ENCODE measurements around the gene PSMB4. TPM values are rescaled to one million over a fixed set of nuclear protein-coding genes. Genes with fewer than 3 reads are reported as not detected.

The PSMB4 gene
- polyA plus RNA-seq, 1 donor (not counting 4 experiments of a cell fraction or from before 2014, with no cell fraction given): 340 TPM

- TF ChIP-seq, protein P1, sequence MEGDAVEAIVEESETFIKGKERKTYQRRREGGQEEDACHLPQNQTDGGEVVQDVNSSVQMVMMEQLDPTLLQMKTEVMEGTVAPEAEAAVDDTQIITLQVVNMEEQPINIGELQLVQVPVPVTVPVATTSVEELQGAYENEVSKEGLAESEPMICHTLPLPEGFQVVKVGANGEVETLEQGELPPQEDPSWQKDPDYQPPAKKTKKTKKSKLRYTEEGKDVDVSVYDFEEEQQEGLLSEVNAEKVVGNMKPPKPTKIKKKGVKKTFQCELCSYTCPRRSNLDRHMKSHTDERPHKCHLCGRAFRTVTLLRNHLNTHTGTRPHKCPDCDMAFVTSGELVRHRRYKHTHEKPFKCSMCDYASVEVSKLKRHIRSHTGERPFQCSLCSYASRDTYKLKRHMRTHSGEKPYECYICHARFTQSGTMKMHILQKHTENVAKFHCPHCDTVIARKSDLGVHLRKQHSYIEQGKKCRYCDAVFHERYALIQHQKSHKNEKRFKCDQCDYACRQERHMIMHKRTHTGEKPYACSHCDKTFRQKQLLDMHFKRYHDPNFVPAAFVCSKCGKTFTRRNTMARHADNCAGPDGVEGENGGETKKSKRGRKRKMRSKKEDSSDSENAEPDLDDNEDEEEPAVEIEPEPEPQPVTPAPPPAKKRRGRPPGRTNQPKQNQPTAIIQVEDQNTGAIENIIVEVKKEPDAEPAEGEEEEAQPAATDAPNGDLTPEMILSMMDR (optimal IDR thresholded peaks at IDR 0.05 in 1 of 3, IDR thresholded peaks at IDR 0.05 in 1 of 3, conservative IDR thresholded peaks at IDR 0.05 in 1 of 3; ENCODE audit: extremely low read depth in 1 of 3, insufficient read depth in 2 of 3, low read length in 3 of 3): no peak
- no peak for TF ChIP-seq EZH2 (IDR thresholded peaks at IDR 0.05; ENCODE audit: low read length)
- no peaks in the 10 kb centered on the region for H3K9me1 ChIP-seq (ENCODE audit: control insufficient read depth, extremely low read depth, insufficient read depth, low read length)
- DNase-seq (ENCODE audit: low read depth, low spot score) (no peak), FAIRE-seq (no peak)
- H4K20me1 ChIP-seq (ENCODE audit: control insufficient read depth, extremely low read depth, insufficient read depth, low read length): no peaks in the 10 kb centered on the region
- dilution Hi-C loops (cut with MboI; ENCODE audit: extremely low pct_ligation_motif_present, low sequenced_read_pairs): no loop called here
- H3K36me3 ChIP-seq (ENCODE audit: control insufficient read depth in 2 of 2, extremely low read depth in 1 of 2, insufficient read depth in 2 of 2, low read length in 2 of 2): no peaks in the 10 kb centered on the region
- H3K9ac ChIP-seq (ENCODE audit: control insufficient read depth, extremely low read depth, insufficient read depth, low read length): no peak overlapping the region
- no peak overlapping the region for H3K27ac ChIP-seq (ENCODE audit: control insufficient read depth, insufficient read depth, low read length)
- H3K4me3 ChIP-seq (ENCODE audit: control insufficient read depth in 2 of 3, extremely low read depth in 1 of 3, insufficient read depth in 2 of 3, low read depth in 1 of 3, low read length in 3 of 3): no peak overlapping the region
- no peak overlapping the region for H2AFZ ChIP-seq (ENCODE audit: control insufficient read depth, low read length)
- H3K79me2 ChIP-seq (ENCODE audit: control insufficient read depth, insufficient read depth, low read length): peaks cover 78% of the 10 kb centered on the region
- H3K4me1 ChIP-seq (ENCODE audit: control insufficient read depth, extremely low read depth, insufficient read depth, low read length): peaks cover 16% of the 10 kb centered on the region
- H3K9me3 ChIP-seq (ENCODE audit: control insufficient read depth, low read depth, low read length): no peaks in the 10 kb centered on the region
- no peak overlapping the region for H3K4me2 ChIP-seq (ENCODE audit: control insufficient read depth, extremely low read depth, insufficient read depth, low read depth, low read length)
- H3K27me3 ChIP-seq (ENCODE audit: control insufficient read depth, extremely low read depth, insufficient read depth, low read length): no peaks in the 10 kb centered on the region
These were observed 48.3 kb downstream of the PSMB4 start for GRCh38 chr1:151447696-151448095.

Small RNAs within 50 kb of the gene (small RNA-seq; reads per million reads assigned to genes)
- gene RNY4P25 (ENCODE audit: insufficient read length in 3 of 3, low read depth in 3 of 3, low replicate concordance in 1 of 3): 0 to 1.7 (median 0.25) reads per million in 3 experiments

Other genes starting within 250 kb of the PSMB4 start
- gene TNFAIP8L2, start 242.9 kb upstream of the PSMB4 start, polyA plus RNA-seq: not detected in 3 replicates
- 3.6 to 5.6 TPM (median 4.4 TPM) in 3 replicates for gene LYSMD1, start 233.7 kb upstream of the PSMB4 start, polyA plus RNA-seq
- gene SCNM1, start 233.4 kb upstream of the PSMB4 start, polyA plus RNA-seq: 11.0 to 34.4 TPM (median 26.2 TPM) in 3 replicates
- gene TMOD4, start 223.6 kb upstream of the PSMB4 start, polyA plus RNA-seq: 0.18 to 0.42 TPM (median 0.34 TPM) in 3 replicates
- 41.6 to 69.9 TPM (median 47.5 TPM) in 3 replicates for gene VPS72, start 209.4 kb upstream of the PSMB4 start, polyA plus RNA-seq
- 98.6 to 148 TPM (median 124 TPM) in 3 replicates for gene PIP5K1A, start 201.0 kb upstream of the PSMB4 start, polyA plus RNA-seq
- 195 to 223 TPM (median 219 TPM) in 3 replicates for gene PSMD4, start 144.8 kb upstream of the PSMB4 start, polyA plus RNA-seq
- 7.3 to 11.4 TPM (median 10.9 TPM) in 3 replicates for gene ZNF687, start 117.3 kb upstream of the PSMB4 start, polyA plus RNA-seq
- 40.9 to 61.0 TPM (median 58.1 TPM) in 3 replicates for gene PI4KB, start 72.2 kb upstream of the PSMB4 start, polyA plus RNA-seq
- gene RFX5, start 52.3 kb upstream of the PSMB4 start, polyA plus RNA-seq: 35.0 to 61.9 TPM (median 55.4 TPM) in 3 replicates
- 3.0 to 3.9 TPM (median 3.1 TPM) in 3 replicates for gene SELENBP1, start 26.9 kb upstream of the PSMB4 start, polyA plus RNA-seq
- 24.9 to 29.9 TPM (median 28.8 TPM) in 3 replicates for gene POGZ, start 59.9 kb downstream of the PSMB4 start, polyA plus RNA-seq
- gene CGN, start 111.8 kb downstream of the PSMB4 start, polyA plus RNA-seq: 2.0 to 4.1 TPM (median 2.9 TPM) in 3 replicates
- 70.0 to 82.3 TPM (median 80.1 TPM) in 3 replicates for gene TUFT1, start 140.7 kb downstream of the PSMB4 start, polyA plus RNA-seq
- 10.2 to 17.3 TPM (median 15.7 TPM) in 3 replicates for gene SNX27, start 212.5 kb downstream of the PSMB4 start, polyA plus RNA-seq

All from keratinocyte (primary cell).